ENCODE data around the gene ALPK1.
"Not testable (repeated sequence)": the region's sequence is repeated elsewhere in the genome, so short reads cannot be mapped to it uniquely, and the experiment has no call there.

ALPK1 gene

GRCh38 chr4:112378858-112379257, 81.7 kb downstream of the ALPK1 start:
- no peak for DNase-seq (ENCODE audit: low read depth)

GRCh38 chr4:112379306-112379705, 82.1 kb downstream of the ALPK1 start:
- DNase-seq (ENCODE audit: low read depth): no peak

DNA sequence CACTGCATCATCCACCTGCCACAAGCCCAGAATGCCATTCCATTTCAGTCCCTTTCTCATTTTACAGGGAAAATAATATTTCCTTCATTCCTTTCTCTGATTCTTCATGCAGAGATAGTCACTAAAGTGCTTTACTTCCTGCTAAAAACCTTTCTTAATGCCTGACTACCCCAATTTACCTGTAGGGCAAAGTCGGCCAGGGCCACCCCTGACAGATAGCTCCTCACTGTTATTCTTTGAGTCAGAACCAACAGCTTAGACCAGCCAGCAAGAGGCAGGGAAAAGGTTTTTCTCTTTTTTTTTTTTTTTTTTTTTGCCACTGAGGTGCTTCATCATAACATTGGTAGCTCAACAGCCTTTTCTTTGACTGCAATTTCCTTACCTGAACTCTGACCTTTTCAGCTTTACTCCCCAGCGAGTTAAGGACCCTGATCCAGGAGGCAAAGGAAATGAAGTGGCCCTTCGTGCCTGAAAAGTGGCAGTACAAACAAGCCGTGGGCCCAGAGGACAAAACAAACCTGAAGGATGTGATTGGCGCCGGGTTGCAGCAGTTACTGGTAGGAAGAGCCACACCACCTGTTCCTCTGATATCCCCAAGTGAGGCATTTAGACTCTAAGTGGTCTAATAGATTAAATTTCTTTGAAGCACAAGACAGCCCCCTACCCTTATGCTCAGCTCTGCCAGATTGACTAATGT, 85.0 kb downstream of the ALPK1 start:
- DNase-seq (ENCODE audit: low read depth): no peak

GRCh38 chr4:112386071-112386470, 88.9 kb downstream of the ALPK1 start:
- no peak for DNase-seq (ENCODE audit: low read depth)

GRCh38 chr4:112402098-112402497, 104.9 kb downstream of the ALPK1 start:
- no peak for DNase-seq (ENCODE audit: low read depth)

DNA sequence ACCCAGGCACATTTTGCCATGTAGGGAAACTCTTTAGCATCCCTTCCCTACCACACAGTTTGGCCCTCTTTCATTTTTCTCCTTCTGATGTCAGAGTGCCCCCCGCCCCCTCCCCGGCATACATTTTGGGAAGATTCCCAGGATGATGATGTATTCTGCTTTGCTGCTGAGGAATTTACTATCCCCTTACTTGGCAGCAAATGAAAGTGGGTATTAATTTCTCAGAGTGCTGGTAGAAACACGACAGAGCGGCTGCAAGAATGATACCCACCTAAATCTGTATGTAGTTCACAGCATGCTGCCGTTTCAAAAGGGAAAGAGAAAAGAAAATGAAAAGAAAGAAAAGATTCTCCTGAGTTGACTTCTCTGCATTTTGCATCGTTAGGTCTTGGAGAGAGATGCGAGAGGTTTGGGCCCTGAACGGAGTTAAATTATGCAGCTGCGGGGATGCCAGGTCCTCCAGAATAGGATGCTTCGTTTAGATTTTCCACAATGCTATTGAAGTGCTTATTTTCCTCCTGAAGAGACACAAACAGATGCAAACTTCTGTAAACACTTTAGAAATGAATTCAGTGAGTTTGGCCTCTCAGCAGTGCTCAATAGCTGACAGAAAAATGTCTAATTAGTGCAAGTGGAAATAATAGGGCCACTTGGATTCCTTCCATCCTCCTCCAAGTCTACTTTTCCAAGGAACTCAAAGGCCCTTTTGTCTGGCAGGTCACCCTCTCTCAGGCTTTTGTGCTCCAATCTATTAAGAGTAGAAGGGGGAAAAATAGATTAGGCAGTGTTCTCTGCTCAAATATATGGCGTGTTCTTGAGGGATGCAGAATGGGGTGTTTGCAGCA, 106.2 kb downstream of the ALPK1 start:
- no peak for DNase-seq (ENCODE audit: low read depth)

GRCh38 chr4:112410364-112410763, 113.2 kb downstream of the ALPK1 start:
- DNase-seq (ENCODE audit: low read depth): no peak

DNA sequence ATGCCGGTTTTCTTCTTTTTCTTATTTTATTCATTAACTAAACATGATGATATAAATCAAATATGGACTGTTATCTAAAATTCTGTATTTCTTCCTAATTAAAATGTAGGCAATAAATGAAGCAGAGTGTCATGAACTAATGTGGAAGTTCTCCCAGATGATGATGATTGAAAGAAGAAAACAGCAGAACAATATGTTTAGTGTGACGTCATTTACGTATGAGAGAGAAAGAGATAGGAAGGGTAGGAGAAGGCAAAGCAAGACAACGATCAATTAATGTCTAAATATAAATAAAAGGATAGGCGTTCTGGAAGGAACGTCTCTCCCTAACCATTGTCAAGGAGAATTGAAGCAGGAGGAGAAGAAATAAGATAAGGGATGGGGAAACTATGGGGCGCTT, 113.6 kb downstream of the ALPK1 start:
- DNase-seq (ENCODE audit: low read depth): no peak

GRCh38 chr4:112411781-112412550, 114.8 kb downstream of the ALPK1 start:
- DNase-seq (ENCODE audit: low read depth): no peak

DNA sequence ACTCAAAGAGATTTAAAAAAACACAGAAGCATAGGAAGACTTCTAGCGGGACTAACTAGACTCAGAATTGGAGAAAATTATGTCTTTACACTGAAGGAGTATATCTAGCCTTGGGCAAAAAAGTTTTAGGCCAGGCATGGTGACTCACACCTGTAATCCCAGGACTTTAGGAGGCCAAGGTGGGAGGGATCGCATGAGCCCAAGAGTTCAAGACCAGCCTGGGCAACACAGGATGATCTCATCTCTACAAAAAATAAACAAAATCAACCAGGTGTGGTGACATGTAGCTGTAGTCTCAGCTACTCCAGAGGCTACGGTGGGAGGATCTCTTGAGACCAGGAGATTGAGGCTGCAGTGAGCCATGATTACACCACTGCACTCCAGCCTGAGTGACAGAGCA, 119.3 kb downstream of the ALPK1 start:
- DNase-seq (ENCODE audit: low read depth): no peak

- no peak for DNase-seq (ENCODE audit: low read depth)
Observed at GRCh38 chr4:112418092-112418491, 120.9 kb downstream of the ALPK1 start.

- DNase-seq (ENCODE audit: low read depth): no peak
Observed at GRCh38 chr4:112421911-112422310, 124.7 kb downstream of the ALPK1 start.

- DNase-seq (ENCODE audit: low read depth): no peak
Observed at GRCh38 chr4:112422644-112423043, 125.5 kb downstream of the ALPK1 start.

DNA sequence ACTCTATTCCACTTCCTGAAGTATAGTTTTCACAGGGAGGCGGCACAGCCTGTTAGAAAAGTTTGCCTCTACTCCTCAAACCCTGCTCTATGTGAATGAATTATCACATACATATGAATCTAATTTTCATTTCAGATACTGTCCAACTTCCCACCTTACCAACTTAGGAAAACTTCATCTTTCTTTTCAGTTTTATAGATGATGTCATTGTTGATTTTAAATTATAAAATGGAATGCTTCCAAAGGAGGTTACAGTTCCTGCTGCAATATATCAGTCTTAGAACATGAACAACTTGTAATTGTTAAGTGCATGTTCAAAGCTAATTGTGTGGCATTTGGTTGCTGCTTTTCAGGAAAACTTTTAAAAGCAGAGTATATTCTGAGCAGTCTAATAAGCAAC, 126.4 kb downstream of the ALPK1 start:
- DNase-seq (ENCODE audit: low read depth): no peak

DNA sequence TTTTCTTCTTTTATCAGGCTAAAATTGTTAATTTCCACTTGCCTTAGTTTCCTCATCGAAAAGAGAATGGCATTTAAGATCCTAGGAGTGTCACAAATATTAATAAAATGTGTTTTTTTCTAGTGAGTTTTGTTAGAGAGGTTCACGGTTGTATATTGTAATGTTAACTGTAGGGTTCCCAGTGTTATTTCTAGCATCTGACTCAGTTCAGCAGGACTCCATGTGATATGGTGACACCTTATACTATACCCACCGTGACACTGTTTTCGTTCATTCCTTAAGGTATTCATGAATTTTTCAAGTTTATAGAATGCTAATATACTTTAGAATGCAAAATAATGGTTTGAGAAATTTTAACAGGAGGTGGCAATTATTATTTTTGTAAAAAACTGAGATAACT, 128.7 kb downstream of the ALPK1 start:
- no peak for DNase-seq (ENCODE audit: low read depth)

DNA sequence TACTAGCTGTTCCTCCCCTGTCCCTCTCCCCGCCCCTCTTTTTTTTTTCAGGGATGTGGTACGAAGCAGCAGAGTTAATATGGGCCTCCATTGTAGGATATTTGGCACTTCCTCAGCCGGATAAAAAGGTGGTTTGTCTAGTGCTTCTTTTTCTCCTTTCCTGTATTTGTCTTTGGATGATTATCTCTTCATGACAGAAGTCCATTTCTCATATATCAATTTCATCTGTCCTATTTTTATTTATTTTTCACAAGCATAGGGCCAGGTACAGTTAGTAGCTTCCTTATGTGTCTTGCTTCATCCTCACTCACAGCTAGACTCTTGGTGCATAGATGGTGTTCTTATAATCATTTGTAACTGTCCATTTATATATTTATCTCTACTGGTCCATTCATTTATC, 129.2 kb downstream of the ALPK1 start:
- no peak for DNase-seq (ENCODE audit: low read depth)

DNA sequence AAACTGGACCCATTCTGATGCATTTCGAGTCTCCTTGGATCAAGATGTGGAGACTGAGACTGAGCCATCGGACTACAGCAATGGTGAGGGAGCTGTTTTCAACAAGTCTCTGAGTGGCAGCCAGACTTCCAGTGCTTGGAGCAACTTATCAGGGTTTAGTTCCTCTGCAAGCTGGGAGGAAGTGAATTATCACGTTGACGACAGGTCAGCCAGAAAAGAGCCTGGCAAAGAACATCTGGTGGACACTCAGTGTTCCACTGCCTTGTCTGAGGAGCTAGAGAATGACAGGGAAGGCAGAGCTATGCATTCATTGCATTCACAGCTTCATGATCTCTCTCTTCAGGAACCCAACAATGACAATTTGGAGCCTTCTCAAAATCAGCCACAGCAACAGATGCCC, 134.0 kb downstream of the ALPK1 start:
- DNase-seq (ENCODE audit: low read depth): no peak

DNA sequence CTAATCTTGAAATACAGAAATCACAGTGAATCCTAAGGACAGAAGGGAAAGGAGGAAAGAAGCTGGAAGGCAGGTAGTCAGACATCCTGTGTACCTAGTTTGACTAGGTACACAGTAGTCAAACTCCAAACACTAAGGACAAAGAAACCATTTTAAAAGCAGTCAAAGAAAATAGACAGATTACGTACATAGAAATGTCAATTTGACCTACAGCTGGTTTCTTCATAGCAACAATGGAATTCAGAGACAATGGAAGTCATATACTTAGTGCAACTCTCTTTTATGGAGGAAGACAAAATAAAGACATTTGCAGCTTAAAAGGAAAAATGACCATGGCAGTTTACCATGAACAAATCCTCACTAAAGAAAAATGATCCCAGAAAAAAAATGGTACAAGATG, 139.8 kb downstream of the ALPK1 start:
- DNase-seq (ENCODE audit: low read depth): no peak

- not testable (repeated sequence) for DNase-seq (ENCODE audit: low read depth)
Observed at GRCh38 chr4:112442226-112442625, 145.1 kb downstream of the ALPK1 start.

- no peak for DNase-seq (ENCODE audit: low read depth)
Observed at GRCh38 chr4:112448306-112449132, 151.3 kb downstream of the ALPK1 start.

GRCh38 chr4:112449708-112450107, 152.5 kb downstream of the ALPK1 start:
- no peak for DNase-seq (ENCODE audit: low read depth)

DNA sequence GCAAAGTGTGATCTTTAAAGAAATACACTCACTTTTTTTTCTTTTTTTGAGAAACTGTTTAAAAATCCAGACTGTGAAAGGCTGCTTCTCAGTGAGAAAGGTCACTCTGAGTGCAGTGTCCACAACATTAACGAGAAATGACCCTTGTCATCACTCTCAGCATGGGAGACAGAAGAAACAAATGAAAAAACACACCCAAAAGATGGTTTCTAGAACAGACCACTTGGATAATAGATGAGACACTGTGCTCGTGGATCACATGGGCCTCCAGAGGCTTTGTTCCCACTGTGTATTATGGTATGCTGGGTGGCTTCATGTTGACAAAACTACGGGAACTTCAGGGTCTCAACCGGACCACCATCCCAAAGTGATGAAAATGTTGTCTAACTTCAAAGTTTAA, 153.9 kb downstream of the ALPK1 start:
- DNase-seq (ENCODE audit: low read depth): no peak
